H1 (cell line): ENCODE results near the gene GATA5. TPM values are rescaled to one million over a fixed set of nuclear protein-coding genes. Genes with fewer than 3 reads are reported as not detected.

Experiments used
- GABPA ChIP-seq: IDR thresholded peaks from 2 replicates; pipeline ENCODE4 v1.6.1; 2011; ENCODE audit warnings: mild to moderate bottlenecking, low read length, moderate library complexity, borderline replicate concordance; ENCODE audit not compliant: insufficient read depth
- HDAC2 ChIP-seq, 2 experiments: fragments of 300-600 bp in 1 of 2; sonication (generic) in 1 of 2; IDR thresholded peaks; 2 replicates each; pipeline ENCODE4 v1.6.1; 2011 to 2012; ENCODE audit warnings: low read depth in 2 of 2, low read length in 2 of 2, mild to moderate bottlenecking in 2 of 2, moderate library complexity in 2 of 2, borderline replicate concordance in 1 of 2, inconsistent platforms in 1 of 2
- HDAC6 ChIP-seq: IDR thresholded peaks from one replicate; pipeline ENCODE4 v1.7.1; 2012; ENCODE audit warnings: low read depth, mild to moderate bottlenecking, inconsistent platforms, low read length, moderate library complexity
- MAX ChIP-seq: IDR thresholded peaks from 2 replicates; pipeline ENCODE4 v1.6.1; 2012; ENCODE audit warnings: inconsistent platforms
- PHF8 ChIP-seq: fragments of 200-600 bp; sonication (generic); conservative IDR thresholded peaks from 2 replicates; pipeline ENCODE4 v1.7.1; 2012; ENCODE audit warnings: low read depth, mild to moderate bottlenecking, inconsistent platforms, low read length, moderate library complexity
- POU5F1 ChIP-seq: IDR thresholded peaks from 2 replicates; pipeline ENCODE4 v1.6.1; 2011; ENCODE audit warnings: low read depth, mild to moderate bottlenecking, low read length, moderate library complexity
- RBBP5 ChIP-seq: IDR thresholded peaks from 2 replicates; pipeline ENCODE4 v1.7.1; 2012; ENCODE audit warnings: low read depth, mild to moderate bottlenecking, inconsistent platforms, low read length, moderate library complexity, borderline replicate concordance
- RFX5 ChIP-seq: IDR thresholded peaks from 2 replicates; pipeline ENCODE4 v1.6.1; 2011; ENCODE audit warnings: low read depth, low read length, improper control_type of control experiment, borderline replicate concordance
- RNF2 ChIP-seq: fragments of 200-900, 300-1000 bp; sonication (generic); IDR thresholded peaks from 2 replicates; pipeline ENCODE4 v1.7.1; 2016; ENCODE audit warnings: borderline replicate concordance, low read depth, mild to moderate bottlenecking, antibody characterized with exemption, low read length; ENCODE audit not compliant: poor library complexity, severe bottlenecking; ENCODE audit errors: missing control alignments
- SAP30 ChIP-seq: fragments of 300-600 bp; sonication (generic); IDR thresholded peaks from 2 replicates; pipeline ENCODE4 v1.7.1; 2012; ENCODE audit warnings: low read length, moderate library complexity, mild to moderate bottlenecking, inconsistent platforms; ENCODE audit not compliant: insufficient read depth, insufficient replicate concordance
- SIRT6 ChIP-seq: IDR thresholded peaks from one replicate; pipeline ENCODE4 v1.7.1; 2012; ENCODE audit warnings: low read length, inconsistent platforms
- SRF ChIP-seq: IDR thresholded peaks from 2 replicates; pipeline ENCODE4 v1.6.1; 2011; ENCODE audit warnings: mild to moderate bottlenecking, low read depth, low read length, moderate library complexity
- YY1 ChIP-seq: IDR thresholded peaks from 2 replicates; pipeline ENCODE4 v1.6.1; 2011; ENCODE audit warnings: low read depth, mild to moderate bottlenecking, low read length
- polyA plus RNA-seq, 7 experiments: library from polyadenylated mRNA; depleted of rRNA in 3 of 7; stranded (reverse) in 5 of 7; unstranded in 2 of 7; fragments of >200 nt in 5 of 7; fragments of 200-250 nt in 2 of 7; gene quantifications; 1 replicate in 5 of 7; 2 replicates in 1 of 7; 4 replicates in 1 of 7; pipeline versions ENCODE4 v1.2.1 to v1.2.3, GENCODE V29; 2011 to 2013; ENCODE audit warnings: missing spikeins in 2 of 7, mixed read lengths in 2 of 7
- total RNA-seq: library from RNA; stranded (reverse); fragmentation: NEBNext Ultra II Directional; extraction: Animal tissue kit (Norgen Biotek cat#: 25700); gene quantifications from 2 replicates; pipeline ENCODE4 v1.2.1, GENCODE V29; 2021
- TF ChIP-seq, protein P1 (sequence below): IDR thresholded peaks from 2 replicates; pipeline ENCODE4 v1.6.1; 2011; ENCODE audit warnings: low read depth, mild to moderate bottlenecking, low read length; ENCODE audit not compliant: insufficient read depth
- TF ChIP-seq, protein P2 (sequence below), 3 experiments: IDR thresholded peaks; 1 replicate in 2 of 3; 2 replicates in 1 of 3; pipeline versions ENCODE4 v1.5.1 to v1.6.1; 2011; ENCODE audit warnings: low read length in 3 of 3, mild to moderate bottlenecking in 3 of 3, inconsistent platforms in 2 of 3, low read depth in 1 of 3, moderate library complexity in 1 of 3; ENCODE audit not compliant: insufficient read depth in 1 of 3; ENCODE audit errors: control extremely low read depth in 1 of 3
- TF ChIP-seq, protein P3 (sequence below): IDR thresholded peaks from 2 replicates; pipeline ENCODE4 v1.6.1; 2012; ENCODE audit warnings: low read length, inconsistent platforms

Gene GATA5
- total and polyA plus RNA-seq, 2 of the 8 experiments (the other 6 are each of a cell fraction or from before 2014, with no cell fraction given): 0.08 to 0.11 TPM

GRCh38 chr20:62427172-62428001, 48.4 kb downstream of the GATA5 start, which contains the start of gene RBBP8NL (continued):
- no peak for TF ChIP-seq RFX5
- no peak for TF ChIP-seq SAP30
- no peak for TF ChIP-seq POU5F1
- TF ChIP-seq RNF2: no peak
- TF ChIP-seq, protein P1, sequence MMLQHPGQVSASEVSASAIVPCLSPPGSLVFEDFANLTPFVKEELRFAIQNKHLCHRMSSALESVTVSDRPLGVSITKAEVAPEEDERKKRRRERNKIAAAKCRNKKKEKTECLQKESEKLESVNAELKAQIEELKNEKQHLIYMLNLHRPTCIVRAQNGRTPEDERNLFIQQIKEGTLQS: no peak
- 0 out of 4 replicates have a peak, but pooled peaks of 1 of the 2 experiments have one; percentile 38 for TF ChIP-seq HDAC2 (IDR thresholded peaks at IDR 0.05; ENCODE audit: borderline replicate concordance in 1 of 2, low read depth in 2 of 2, low read length in 2 of 2)
- TF ChIP-seq SIRT6: no peak
- no peak for TF ChIP-seq SRF
- TF ChIP-seq, protein P2, sequence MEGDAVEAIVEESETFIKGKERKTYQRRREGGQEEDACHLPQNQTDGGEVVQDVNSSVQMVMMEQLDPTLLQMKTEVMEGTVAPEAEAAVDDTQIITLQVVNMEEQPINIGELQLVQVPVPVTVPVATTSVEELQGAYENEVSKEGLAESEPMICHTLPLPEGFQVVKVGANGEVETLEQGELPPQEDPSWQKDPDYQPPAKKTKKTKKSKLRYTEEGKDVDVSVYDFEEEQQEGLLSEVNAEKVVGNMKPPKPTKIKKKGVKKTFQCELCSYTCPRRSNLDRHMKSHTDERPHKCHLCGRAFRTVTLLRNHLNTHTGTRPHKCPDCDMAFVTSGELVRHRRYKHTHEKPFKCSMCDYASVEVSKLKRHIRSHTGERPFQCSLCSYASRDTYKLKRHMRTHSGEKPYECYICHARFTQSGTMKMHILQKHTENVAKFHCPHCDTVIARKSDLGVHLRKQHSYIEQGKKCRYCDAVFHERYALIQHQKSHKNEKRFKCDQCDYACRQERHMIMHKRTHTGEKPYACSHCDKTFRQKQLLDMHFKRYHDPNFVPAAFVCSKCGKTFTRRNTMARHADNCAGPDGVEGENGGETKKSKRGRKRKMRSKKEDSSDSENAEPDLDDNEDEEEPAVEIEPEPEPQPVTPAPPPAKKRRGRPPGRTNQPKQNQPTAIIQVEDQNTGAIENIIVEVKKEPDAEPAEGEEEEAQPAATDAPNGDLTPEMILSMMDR (IDR thresholded peaks at IDR 0.05; ENCODE audit: control extremely low read depth in 1 of 3, insufficient read depth in 1 of 3, low read depth in 1 of 3, low read length in 3 of 3): peak in 2 of 3 experiments; percentile 48 to 60; a peak in 3 of 4 replicates
- peak; percentile 74; the same call in 1 of the 2 replicates for TF ChIP-seq GABPA
- TF ChIP-seq, protein P3, sequence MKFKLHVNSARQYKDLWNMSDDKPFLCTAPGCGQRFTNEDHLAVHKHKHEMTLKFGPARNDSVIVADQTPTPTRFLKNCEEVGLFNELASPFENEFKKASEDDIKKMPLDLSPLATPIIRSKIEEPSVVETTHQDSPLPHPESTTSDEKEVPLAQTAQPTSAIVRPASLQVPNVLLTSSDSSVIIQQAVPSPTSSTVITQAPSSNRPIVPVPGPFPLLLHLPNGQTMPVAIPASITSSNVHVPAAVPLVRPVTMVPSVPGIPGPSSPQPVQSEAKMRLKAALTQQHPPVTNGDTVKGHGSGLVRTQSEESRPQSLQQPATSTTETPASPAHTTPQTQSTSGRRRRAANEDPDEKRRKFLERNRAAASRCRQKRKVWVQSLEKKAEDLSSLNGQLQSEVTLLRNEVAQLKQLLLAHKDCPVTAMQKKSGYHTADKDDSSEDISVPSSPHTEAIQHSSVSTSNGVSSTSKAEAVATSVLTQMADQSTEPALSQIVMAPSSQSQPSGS: no peak
- no peak for TF ChIP-seq PHF8
- no peak for TF ChIP-seq HDAC6
- TF ChIP-seq RBBP5: peak; percentile 87; the same call in 1 of the 2 replicates
- peak; percentile 41; the same call in 1 of the 2 replicates for TF ChIP-seq YY1
- peak; percentile 28 for TF ChIP-seq MAX
